Inflammatory macrophage treated with lipopolysaccharide for 1 hour (primary cell): ENCODE results near the gene MDK.

Experiments used
- DNase-seq, 2 donors: peaks; one replicate each; pipeline ENCODE4 v3.0.0-alpha.2; 2020 to 2022

Gene MDK, protein sequence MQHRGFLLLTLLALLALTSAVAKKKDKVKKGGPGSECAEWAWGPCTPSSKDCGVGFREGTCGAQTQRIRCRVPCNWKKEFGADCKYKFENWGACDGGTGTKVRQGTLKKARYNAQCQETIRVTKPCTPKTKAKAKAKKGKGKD

DNA sequence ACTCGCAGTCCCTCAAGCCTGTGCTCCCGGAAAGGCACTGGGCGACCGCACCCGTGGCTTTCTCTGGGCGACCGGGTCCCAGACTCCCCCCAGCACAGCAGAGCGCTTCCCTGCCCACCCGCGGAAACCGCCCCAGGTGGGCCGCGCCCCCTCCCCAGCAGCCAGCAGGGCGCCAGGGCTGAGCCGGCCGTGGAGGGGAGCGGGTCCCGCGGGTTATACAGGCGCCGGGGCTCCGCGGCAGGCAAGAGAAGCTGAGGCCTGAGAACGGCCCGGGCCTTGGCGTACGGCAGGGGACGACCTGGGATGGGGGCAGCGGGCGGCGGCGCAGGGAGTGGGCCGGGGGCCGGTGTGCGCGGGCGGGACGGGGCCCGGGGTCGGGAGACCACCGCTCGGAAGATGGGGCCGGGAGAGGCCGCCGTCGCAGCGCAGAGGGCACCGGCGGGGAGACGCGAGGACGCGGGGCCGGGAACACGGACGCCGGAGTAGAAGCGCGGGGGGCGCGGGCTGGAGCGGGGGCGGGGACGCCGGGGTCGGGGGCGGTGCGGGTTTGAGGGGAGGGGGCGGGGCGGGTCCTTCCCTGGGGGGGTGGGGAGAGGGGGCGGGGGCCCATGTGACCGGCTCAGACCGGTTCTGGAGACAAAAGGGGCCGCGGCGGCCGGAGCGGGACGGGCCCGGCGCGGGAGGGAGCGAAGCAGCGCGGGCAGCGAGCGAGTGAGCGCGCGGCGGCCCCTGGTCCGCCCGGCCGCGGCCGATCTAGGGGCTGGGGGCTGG, at the start of gene MDK:
TSS of gene MDK (plus strand) at position 622 of the 771 bp plus-strand sequence. CDS start 389 bp downstream, outside the sequence.
- DNase-seq: no peak

DNA sequence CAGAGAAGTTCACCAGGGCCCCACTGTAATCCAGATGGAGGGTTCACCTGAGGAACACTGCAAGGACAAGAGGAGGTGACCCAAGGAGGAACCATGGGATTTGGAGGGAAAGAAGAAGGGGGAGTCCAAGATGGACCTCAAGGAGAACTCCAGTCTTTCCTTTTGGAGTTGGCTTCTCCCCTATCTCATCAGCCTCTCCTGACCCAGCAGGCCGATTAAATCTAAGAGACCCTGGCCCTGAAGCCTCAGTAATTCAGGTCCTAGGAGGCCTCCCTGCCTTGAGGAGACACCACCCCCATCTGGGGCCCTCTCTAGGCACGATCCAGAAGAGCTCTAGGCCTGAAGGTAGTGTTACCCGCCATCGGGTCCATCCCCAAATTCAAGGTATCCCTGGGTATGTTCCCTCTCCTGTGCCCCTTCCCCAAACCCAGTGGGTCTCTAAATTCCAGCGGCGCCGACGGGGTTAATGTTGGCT, 49.3 kb upstream of the MDK start:
- no peak for DNase-seq

DNA sequence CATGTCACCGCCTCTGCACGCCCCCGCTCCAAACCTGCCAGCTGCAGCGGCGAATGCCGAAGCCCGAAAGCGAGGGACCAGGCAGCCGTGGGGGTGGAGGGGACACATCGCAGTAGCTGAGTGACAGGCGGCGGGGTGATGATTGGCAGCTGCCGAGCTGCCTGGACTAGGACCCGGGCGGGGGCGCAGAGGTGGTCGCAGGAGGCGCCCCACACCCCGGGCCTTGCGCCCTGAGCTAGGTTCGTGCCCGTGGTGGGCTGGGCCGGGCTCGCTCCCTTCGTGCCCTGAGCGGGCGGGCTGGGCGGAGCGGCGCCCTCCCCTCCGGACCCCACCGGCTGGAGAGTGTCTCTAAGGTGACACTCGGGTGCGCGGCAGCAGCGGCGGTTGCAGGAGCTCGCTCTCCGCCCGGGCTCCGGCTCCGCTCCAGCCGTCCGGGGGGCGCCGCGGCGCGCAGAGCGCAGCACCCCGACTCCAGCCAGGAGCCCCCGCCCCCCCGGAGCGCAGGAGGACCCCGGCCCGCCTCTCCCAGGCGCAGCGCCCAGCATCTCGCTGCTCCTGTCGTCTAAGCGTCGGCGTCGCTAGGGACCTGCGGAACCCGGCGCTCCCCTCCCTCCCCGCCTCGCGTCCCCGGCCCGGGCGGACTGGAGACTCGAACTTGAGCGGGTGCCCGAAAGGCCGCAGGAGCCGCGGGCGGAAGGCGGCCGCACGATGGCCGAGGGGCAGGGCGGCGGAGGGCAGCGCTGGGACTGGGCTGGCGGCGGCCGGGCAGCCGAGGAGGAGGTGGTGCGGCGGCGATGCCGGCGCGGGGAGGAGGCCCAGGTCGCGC, 48.7 kb upstream of the MDK start:
- DNase-seq: no peak

DNA sequence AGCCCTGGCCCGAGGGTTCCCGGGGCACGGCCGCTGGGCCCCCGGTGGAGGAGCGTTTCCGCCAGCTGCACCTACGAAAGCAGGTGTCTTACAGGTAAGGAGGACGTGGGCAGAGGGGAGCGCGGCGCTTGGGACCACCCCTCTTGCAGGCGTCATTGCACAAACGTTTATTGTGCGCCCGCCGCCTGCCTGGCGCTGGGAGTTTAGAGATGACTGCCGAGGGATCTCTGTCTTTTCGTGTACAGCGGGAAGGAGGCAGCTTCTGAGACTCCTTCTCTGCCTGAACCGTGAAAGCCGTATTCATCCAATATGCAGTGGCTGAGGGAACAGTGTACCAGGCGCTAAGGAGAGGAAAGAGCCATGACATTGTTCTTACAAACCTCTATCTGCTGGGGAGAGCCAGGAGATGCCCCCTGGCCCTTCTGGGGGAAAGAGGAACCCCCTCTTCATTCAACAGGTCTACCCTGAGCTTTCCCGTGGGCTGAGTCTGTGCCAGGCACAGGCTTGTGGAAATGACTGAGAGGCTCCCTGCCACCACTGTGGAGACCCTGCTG, 48.0 kb upstream of the MDK start:
- no peak for DNase-seq

DNA sequence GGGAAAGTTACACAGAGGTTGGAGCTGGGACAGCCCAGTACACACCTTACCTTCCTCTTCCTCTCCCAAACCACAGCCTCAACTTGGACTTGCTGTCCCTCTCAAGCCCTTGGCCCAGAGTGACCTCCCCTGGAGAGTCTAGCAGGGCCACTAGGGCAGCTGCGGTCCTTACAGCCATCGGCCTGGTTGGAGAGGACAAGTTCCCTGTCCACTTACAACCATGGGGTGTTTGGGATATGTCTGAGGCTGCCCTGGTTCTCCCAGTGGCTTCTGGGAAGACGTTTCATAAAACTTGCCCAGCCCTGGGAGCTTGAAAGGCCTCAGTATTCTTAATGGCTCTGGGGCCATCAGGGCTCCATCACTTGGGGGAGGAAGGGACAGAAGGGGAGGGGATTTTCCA, 47.3 kb upstream of the MDK start:
- DNase-seq: no peak

DNA sequence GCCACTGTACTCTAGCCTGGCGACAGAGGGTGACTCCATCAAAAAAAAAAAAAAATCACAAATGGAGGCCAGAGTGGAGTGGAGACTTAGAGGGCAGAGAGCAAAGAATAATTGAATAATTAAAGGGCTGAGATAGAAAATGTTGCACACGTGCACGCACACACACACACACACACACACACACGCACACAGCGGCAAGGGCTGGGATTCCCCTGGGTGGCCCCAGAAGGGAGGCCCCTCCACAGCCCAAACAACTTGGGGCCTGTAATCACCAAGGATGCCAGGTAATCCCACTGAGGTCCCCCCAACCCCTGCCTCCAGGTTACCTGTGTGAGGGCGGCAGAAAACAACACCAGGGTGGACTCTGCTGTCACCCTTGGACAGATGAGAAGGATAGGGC, 46.2 kb upstream of the MDK start:
- no peak for DNase-seq

DNA sequence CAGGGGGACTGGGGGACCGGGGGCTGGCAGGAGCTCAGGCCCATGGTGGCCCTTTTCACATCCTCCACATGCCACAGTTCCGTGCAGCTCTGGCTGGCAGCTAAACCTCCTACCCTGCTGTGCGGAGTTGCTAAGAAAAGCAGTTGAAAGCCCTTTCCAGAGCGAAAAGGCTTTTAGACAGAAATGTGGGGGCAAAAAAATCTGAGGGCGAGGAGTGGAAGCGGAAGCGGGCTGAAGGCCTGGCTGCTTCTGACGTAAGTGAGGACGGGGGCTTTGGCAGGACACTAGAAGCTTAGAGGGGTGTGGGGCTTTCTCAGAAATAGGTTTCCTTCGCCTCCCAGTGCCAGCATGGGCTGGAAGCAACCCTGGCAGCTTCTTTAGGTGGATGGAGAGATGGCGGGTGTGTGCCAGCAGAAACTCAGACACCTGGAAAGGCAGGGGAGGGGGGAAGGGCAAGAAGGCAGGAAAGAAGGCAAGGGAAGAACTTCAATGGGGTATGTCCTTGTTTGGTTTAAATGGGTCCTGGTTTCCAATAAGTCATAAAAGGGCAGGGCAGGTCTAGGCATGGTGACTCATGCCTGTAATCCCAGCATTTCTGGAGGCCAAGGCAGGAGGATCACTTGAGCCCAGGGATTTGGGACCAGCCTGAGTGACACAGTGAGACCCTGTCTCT, 45.4 kb upstream of the MDK start:
- no peak for DNase-seq

DNA sequence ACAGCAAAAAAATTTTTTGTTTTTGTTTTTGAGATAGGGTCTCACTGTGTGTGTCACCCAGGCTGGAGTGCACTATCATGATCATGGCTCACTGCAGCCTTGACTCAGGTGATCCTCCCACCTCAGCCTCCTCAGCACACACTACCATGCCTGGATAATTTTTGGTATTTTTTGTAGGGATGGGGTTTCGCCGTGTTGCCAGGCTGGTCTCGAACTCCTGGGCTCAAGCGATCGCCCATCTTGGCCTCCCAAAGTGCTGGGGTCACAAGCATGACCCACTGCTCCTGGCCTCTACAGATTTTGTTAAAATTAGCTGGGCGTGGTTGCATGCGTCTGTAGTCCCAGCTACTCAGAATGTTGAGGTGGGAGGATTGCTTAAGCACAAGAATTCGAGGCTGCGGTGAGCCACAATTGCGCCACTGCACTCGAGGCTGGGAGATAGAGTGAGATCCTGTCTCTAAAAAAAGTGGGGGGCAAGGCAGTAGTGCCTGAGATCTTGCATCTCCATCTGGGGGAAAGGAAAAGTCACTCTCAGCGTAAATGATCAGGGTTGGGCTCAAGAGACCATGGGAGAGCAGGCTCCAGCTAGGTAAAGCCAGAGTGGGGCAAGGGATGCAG, 44.8 kb upstream of the MDK start:
- DNase-seq: peak; percentile 80 to 83

DNA sequence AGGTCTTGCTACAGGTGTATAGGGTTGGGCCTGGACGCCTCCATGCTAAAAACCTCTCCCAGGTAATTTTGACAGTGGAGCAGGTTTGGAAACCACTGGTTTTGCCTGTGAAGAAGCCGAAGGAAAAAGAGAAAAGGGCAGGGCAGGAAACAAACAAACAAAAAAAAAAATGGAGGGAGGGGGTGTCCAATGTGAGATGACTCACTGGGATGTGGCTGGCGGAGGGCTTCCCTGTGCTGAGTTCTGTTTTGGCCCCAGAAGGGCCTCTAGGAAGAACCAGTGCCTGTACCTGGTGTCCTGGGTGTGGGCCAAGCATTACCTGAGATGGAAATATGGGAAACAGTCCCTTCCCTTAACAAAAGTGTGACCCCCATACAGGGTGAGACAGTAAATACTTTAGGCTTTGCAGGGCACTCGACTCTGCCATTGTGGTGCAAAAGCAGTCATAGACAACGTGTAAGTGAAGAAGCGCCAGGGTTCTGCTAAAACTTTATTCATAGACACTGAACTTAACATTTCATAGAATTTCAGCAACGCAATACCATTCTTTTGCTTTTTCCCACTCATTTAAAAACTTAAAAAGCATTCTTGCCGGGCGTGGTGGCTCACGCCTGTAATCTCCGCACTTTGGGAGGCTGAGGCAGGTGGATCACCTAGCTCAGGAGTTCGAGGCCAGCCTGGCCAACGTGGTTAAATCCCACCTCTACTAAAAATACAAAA, 43.7 kb upstream of the MDK start:
- DNase-seq: no peak

DNA sequence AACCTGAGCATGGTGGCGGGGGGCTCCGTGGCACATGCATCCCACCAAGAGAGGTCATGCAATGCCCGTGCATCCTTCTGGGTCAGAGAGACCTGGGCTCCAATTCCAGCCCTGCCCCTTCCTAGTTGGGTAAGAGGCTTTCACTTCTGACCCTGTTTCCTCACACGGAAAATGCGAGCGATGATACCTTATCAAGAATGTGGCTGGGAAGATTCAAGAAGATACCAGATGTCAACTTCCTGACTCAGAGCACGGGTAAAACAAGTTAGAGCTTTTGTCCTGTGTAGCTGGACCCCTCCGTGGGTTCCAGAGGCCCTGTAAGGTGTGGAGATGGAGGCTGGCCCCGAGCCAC, 42.9 kb upstream of the MDK start:
- no peak for DNase-seq

DNA sequence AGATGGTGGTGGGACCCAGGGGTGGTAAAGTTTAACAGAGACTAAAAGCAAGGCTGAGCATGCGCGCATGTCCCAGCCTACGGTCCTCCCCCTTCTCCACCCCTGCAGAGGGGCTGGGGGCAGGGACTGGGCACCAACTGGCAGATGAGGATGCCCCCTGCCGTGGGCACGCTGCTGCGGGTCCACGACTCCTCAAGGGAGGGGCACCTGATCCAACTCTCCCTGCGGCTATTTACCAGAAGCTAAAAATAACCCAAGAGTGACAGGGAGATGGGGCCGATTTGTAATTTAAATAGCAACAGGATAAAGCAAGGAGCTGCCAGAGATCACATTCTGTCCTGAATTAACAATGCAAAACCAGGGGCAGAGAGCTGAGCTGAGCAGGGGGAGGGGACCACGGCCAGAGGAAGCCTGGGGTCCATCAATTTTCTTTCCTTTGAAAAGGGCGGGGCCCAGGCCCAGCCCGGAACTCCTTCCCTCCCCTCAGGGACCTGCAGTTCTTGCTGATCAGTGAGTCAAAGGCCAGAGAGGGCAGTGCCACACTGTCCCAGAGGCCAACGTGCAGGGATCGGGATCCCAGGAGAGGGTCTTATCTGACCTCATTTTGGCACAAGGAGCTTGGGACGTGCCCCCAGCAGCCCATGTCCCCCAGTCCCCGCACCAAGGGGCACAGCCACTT, 42.3 kb upstream of the MDK start:
- DNase-seq: no peak

DNA sequence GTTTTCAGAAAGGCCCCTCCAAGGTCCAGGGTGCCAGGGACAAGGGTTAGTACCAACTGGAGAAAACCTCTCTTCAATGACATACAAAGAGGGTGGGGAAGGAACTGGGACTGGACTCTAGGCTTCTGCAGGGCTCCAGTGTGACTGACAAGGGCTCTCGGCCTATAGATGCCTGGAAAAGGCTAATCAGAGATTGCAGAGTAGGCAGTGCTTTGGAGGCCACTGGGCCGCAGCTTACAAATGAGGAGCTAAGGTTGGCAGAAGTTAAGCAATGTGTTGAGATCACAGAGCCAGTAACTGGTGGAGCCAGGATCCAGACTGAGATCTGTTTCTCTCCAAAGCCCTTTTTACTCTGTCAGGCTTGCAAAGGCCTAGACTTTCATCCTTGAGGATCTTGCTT, 41.7 kb upstream of the MDK start:
- peak; percentile 51 to 73 for DNase-seq

DNA sequence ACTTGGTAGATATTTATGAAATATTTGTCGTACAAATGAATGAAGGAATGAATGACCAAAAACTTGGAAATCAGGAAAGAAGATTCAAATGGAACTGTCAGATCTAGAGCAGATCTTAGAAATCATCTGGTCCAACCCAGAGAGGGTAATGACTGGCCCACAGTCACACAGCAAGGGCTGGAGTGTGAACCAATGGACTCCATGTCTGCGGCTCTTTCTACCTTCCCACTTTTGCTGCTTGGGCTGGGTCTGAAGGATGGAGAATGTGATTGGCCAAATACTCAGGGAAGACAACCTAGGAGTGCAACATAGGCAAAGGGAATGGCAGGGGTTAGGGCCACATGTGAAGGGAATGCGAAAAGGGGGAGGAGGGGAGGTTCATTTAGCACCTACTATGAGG, 40.0 kb upstream of the MDK start:
- DNase-seq: no peak

DNA sequence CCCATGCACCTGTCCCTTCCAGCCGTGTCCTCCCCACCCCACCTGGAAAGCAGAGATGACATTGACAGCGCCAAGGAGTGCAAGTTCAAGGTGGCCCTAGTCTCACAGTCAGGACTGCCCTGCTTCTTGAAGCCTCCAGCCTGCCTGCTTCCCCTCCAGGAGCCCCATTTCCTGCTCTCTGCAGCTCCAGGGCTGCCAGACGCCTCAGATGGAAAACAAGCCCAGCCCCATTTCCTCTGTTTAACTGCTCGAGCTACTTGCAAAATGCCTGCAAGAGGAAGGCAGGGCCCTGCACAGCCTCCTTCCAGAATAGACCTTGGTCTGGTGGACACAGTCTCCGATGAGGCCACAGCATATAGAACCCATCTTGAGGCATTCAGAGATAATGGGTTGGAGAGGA, 39.2 kb upstream of the MDK start:
- DNase-seq: peak in 1 of 2 donors; percentile 40

DNA sequence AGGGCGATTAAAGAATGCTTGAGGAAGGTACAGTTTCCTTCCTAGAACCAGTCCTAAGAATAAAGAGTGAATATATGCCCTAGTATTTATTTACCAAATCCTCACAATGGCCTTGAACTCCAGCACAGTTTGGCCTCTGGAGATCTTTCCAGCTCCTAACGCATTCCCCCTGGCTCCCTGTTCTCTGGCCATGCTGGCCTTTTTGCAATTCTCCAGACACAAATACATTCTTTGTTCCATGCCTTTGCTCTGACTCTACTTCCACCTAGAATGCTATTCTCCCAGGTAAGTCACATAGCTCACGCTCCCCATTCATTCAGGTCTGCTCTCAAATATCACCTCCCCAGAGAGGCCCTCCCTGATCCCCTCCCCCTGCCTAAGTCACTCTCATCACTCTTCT, 37.9 kb upstream of the MDK start:
- no peak for DNase-seq

DNA sequence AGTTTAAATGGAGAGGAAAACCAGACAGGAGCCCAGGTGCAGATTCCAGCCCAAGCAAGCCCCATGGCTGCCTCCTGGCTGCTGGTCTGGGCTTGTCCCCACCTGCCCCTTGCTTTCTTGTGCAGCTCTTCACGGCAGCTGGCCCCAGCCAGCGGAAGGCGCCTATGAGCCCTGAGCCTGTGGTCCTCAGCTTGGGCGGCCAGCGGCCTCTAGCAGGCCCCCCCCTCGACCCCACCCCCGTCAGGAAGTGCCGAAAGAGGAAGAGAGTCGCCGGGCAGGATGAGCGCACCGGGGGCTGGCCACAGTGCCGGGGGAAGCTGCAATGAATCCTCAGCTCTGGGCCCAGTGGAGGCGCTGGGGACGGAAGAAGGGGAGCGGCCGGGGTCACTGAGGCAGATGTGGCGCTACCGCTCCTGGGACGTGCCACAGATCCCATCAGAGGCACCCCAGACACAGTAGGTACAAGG, 36.3 kb upstream of the MDK start:
- DNase-seq: peak; percentile 59 to 64

DNA sequence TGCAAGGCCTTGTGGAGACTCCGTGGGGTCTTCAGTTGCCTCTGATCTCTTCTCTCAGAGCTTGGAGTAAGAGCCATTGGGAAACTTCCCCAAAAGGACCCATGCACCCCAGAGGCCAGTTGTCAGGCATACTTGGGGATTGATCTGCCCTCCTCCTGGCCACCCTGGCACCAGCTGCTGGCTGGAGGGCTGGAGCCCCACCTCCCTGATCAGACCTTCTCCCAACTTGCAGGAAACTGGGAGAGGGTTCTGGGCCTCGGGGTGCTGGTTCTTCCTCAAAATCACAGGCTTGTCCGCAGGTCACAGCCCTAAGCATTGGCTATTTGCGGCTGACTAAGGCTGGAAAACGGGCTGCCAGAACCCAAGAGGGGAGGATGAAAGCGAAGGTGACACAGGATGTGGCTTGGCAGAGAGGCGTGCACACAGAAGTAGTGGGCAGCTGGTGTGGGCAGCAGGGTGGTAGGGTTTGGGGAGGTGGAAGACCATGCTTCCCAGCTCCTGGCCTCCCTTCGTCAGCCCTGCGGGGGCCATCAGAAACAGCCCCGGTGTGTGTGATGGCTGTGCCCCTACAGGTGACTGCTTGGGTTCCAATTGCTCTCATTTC, 35.5 kb upstream of the MDK start:
- DNase-seq: peak in 1 of 2 donors; percentile 55

DNA sequence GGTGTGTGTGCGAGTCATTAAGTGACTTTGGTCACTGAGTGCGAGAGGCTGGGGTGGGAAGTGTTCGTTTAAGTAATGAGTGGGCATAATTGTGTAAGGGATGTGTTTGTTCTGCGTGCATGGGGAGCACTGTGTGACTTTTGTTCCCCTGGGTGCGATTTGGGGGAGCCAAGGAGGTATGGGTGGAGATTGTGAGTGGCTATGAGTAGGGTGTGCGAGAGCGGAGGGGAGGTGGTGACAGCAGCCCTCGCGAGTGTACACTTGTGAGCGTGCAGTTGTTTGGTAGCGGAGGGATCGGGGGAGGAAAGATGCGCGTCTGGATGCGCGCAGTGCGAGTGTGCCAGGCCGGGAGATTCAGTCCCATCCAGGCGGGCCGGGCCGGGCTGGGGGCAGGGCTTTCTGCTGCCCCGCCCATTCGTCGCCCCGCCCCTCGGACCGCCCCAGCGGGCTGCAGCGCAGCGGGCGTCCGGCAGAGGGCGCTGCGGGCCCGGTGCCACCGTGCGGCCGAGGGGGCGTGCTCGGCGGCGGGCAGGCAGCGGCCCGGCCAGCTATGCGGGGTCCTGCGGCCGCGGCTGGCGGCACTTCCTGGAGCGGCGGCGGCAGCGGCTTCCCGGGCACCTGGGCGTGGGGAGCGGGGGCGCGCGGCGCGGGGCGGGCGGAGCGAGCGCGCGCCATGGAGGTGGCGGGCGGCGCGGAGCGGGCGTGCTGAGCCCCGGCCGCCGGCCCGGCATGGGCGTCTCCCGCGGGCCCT, 34.4 kb upstream of the MDK start, which contains the start of gene DGKZ:
TSS of gene DGKZ (plus strand) at position 578 of the 751 bp plus-strand sequence. CDS start 197 bp downstream, outside the sequence.
- peak; percentile 75 to 93 for DNase-seq

DNA sequence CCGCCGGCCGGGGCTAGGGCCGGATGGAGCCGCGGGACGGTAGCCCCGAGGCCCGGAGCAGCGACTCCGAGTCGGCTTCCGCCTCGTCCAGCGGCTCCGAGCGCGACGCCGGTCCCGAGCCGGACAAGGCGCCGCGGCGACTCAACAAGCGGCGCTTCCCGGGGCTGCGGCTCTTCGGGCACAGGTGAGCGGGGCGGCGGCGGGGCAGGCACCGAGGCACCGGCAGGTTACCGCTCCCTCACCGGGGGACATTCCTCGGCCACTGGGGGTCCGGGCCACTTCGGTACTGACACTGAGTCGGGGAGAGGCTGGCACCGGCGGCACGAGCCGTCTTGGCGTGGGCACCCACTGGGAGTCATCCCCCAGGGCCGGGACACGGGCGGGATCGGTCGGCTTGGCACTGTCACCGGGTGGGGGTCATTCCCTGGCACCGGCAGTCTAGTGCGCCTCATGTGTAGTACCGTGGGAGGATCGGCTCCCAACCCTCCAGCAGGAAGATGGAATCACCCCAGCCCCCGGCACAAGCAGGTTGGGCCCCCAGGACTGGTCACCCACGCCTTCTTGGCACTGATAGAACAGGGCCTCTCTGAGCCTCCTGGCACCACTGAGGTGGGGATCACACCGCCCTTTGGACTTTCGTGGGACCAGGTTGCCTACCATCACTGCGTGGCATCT, 33.7 kb upstream of the MDK start:
- DNase-seq: no peak
